ENCODE results near the gene ZNF883.

The ZNF883 gene

DNA sequence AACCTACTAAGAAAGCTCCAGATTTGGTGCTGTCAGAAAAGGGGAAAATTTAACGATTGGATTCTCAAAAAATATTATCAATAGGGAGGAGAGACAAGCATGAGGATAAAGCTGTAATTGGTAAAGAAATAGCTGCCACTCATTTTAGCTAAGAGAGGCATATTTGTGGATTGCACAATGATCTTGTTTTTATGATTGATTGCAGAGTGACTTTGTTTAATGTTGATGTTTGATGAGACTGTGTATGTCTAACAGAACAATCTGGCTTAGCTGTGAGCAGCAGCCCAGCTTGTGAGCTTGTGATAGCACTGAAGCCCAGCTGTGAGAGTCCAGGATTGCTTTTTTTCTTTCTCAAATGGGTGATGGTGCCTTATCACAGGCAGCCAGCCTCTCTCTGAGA, 56.4 kb downstream of the ZNF883 start:
- no peak overlapping the region for H3K4me3 Mint-ChIP-seq
- peaks cover 9% of the 10 kb centered on the region for H3K27me3 Mint-ChIP-seq
- H3K4me1 Mint-ChIP-seq: no peaks in the 10 kb centered on the region
- H3K27ac Mint-ChIP-seq: no peak overlapping the region
- peaks cover 10% of the 10 kb centered on the region for H3K9me3 Mint-ChIP-seq
- no peaks in the 10 kb centered on the region for H3K36me3 Mint-ChIP-seq

GRCh38 chr9:112945620-112946208, 66.3 kb downstream of the ZNF883 start:
- Mint-ChIP-seq H3K27ac (no peak overlapping the region), H3K27me3 (peaks cover 21% of the 10 kb centered on the region), H3K36me3 (no peaks in the 10 kb centered on the region), H3K4me1 (no peaks in the 10 kb centered on the region), H3K4me3 (no peak overlapping the region), H3K9me3 (no peaks in the 10 kb centered on the region)

DNA sequence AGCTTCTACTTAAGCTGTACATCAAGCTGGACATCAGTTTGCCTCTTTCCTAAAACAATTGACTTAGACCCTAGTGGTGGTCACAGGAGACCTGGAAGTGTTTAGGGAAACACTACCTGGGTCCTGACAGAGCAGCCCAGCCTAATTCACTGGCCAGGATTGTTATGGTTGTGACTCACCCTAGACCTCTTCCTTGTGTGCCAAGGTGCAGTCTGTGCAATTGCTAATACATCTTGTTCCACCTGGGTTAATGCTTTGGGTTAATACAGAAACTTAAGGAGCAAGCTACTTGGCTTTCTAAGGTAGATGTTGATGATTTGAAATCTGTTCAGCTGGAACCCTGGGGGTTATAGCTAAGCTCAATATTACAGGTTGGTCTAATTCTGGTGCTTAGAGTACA, 72.6 kb downstream of the ZNF883 start:
- no peak overlapping the region for H3K27ac Mint-ChIP-seq
- H3K4me3 Mint-ChIP-seq: no peak overlapping the region
- no peaks in the 10 kb centered on the region for H3K4me1 Mint-ChIP-seq
- peaks cover 25% of the 10 kb centered on the region for H3K27me3 Mint-ChIP-seq
- H3K36me3 Mint-ChIP-seq: no peaks in the 10 kb centered on the region
- no peaks in the 10 kb centered on the region for H3K9me3 Mint-ChIP-seq

GRCh38 chr9:112933696-112934095, 78.3 kb downstream of the ZNF883 start:
- H3K27ac Mint-ChIP-seq: no peak overlapping the region
- H3K4me1 Mint-ChIP-seq: no peaks in the 10 kb centered on the region
- peaks cover 24% of the 10 kb centered on the region for H3K27me3 Mint-ChIP-seq

DNA sequence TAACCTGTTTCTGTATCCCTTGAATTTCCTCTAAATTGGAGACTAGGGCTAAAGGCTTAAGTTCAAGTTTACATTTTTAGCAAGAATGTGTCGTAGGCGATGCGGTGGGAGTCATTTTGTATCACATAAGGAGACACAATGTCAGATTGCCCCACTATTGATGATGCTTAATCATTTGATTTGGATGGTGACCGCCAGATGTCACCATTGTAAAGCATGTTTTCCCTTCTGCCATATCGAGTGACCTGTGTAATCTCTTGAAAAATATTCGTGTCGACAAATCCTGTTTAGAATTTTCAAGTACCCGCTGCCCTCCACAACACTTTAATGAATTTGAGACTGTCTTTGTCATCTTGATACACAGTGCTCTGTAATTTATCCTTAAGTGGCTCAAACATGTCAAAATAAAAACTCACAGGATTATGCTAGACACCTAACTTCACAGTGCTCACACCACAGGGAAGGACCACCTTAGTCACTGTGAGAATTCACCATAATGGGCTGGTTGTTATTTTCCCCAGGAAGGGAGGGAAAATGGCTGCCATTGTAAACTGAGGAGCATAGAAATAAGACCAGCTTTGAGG, 86.8 kb downstream of the ZNF883 start:
- no peak overlapping the region for H3K27ac Mint-ChIP-seq

More at GRCh38 chr9:112933696-112934095, 78.3 kb downstream of the ZNF883 start:
- no peak overlapping the region for H3K4me3 Mint-ChIP-seq
- no peaks in the 10 kb centered on the region for H3K9me3 Mint-ChIP-seq
- no peaks in the 10 kb centered on the region for H3K36me3 Mint-ChIP-seq

GRCh38 chr9:112921549-112921948, 90.4 kb downstream of the ZNF883 start:
- Mint-ChIP-seq H3K9me3 (peaks cover under 1% of the 10 kb centered on the region), H3K27ac (no peak overlapping the region), H3K27me3 (peaks cover 17% of the 10 kb centered on the region), H3K4me3 (no peak overlapping the region), H3K4me1 (no peaks in the 10 kb centered on the region), H3K36me3 (no peaks in the 10 kb centered on the region)

More for the DNA sequence above, 86.8 kb downstream of the ZNF883 start:
- H3K36me3 Mint-ChIP-seq: no peaks in the 10 kb centered on the region
- peaks cover 18% of the 10 kb centered on the region for H3K27me3 Mint-ChIP-seq
- no peaks in the 10 kb centered on the region for H3K4me1 Mint-ChIP-seq
- no peaks in the 10 kb centered on the region for H3K9me3 Mint-ChIP-seq
- no peak overlapping the region for H3K4me3 Mint-ChIP-seq

GRCh38 chr9:112917987-112918362, 94.0 kb downstream of the ZNF883 start:
- no peak overlapping the region for H3K27ac Mint-ChIP-seq
- H3K9me3 Mint-ChIP-seq: peaks cover 4% of the 10 kb centered on the region
- H3K4me1 Mint-ChIP-seq: no peaks in the 10 kb centered on the region
- H3K36me3 Mint-ChIP-seq: no peaks in the 10 kb centered on the region
- peaks cover 8% of the 10 kb centered on the region for H3K27me3 Mint-ChIP-seq
- H3K4me3 Mint-ChIP-seq: no peak overlapping the region

DNA sequence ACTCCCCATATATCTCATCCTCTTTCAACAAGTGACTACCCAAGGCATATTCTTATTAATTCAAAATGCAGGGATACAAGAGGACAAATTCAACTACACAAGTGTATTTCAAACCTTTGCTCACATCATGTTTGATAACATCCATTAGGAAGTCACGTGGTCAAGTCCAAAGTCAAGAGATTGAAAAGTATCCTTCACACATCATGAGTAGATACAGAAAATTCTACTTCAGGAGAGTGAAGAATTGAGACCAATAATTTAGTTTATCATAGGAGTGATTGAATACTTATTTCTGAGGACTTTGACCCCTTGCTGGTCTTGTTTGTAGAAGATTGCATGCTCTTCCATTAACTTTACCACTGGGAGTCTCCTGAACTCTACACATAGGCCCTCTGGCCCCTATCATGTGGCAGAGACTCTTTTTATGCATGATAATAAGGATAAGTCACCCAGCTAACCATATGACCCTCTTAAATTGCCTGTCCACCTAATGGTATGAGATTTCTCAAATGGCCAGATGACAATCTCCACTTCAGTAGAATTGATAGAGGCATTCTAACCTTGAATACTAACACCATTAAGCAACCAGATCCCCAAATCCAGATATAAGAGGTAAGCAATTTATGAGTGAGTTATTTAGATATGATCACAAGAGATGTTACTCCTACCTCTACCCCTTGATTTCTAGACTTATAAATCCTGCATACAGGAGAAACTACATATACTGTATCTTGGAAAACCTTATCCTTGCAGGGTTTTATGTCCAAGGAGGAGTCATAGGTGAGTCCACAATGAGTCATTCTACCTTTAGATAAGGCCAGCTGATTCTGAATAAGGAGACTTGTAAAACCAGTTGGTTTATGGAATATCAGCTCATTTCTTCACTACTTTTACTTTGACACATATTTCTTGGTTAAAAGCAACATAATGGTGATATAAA, 94.7 kb downstream of the ZNF883 start:
- H3K27me3 Mint-ChIP-seq: peaks cover 7% of the 10 kb centered on the region
- no peaks in the 10 kb centered on the region for H3K36me3 Mint-ChIP-seq
- H3K9me3 Mint-ChIP-seq: peaks cover 4% of the 10 kb centered on the region
- no peaks in the 10 kb centered on the region for H3K4me1 Mint-ChIP-seq
- no peak overlapping the region for H3K27ac Mint-ChIP-seq
- no peak overlapping the region for H3K4me3 Mint-ChIP-seq

GRCh38 chr9:112914524-112914923, 97.5 kb downstream of the ZNF883 start:
- Mint-ChIP-seq H3K27me3 (peaks cover 5% of the 10 kb centered on the region), H3K27ac (no peak overlapping the region), H3K4me1 (no peaks in the 10 kb centered on the region), H3K9me3 (peaks cover 4% of the 10 kb centered on the region), H3K36me3 (no peaks in the 10 kb centered on the region), H3K4me3 (no peak overlapping the region)

DNA sequence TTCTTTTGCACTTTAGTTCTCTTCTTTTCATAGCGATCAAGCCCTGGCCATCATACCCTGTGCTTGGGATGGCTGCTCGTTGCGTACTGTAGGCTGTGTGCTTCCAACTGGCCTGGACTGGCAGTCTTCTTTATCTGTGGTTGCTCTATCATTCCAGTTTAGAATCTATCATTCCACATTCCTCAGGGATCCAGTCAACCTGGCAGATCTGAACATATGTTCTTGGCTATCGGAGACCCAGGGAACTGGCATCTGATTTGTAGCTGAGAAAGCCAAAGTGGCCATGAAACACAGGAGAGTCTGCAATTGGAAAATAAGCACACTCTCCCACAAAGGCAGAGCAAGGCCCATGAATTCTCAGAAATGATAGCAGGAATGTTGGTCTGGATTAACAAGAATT, 98.7 kb downstream of the ZNF883 start:
- Mint-ChIP-seq H3K36me3 (no peaks in the 10 kb centered on the region), H3K27me3 (peaks cover 6% of the 10 kb centered on the region), H3K27ac (no peak overlapping the region), H3K4me1 (no peaks in the 10 kb centered on the region), H3K4me3 (no peak overlapping the region), H3K9me3 (peaks cover 4% of the 10 kb centered on the region)

- peaks cover 4% of the 10 kb centered on the region for H3K9me3 Mint-ChIP-seq
- H3K27ac Mint-ChIP-seq: no peak overlapping the region
Measured at GRCh38 chr9:112912636-112913035, 99.4 kb downstream of the ZNF883 start.

DNA sequence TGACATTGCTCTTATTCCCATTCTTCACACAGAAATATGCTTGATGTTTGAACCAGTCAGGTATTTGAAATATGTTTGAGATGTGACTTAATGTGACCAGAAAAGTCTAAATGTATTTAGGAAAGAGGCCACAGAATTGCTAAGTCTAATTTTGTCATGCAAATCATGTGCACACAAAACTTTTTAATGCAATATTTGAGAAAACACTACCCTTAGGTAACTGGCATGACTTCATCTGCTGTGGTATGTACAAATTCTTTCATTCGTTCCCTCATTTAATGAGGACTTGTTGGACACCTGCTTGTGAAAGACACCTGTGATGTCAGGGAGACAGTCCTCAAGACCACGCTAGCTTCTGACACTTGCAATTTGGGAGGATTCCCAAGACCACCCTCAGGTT, 100.3 kb downstream of the ZNF883 start:
- Mint-ChIP-seq H3K27me3 (peaks cover 2% of the 10 kb centered on the region), H3K4me1 (no peaks in the 10 kb centered on the region), H3K9me3 (peaks cover 4% of the 10 kb centered on the region), H3K36me3 (no peaks in the 10 kb centered on the region), H3K27ac (no peak overlapping the region), H3K4me3 (no peak overlapping the region)

More at GRCh38 chr9:112912636-112913035, 99.4 kb downstream of the ZNF883 start:
- Mint-ChIP-seq H3K4me1 (no peaks in the 10 kb centered on the region), H3K36me3 (no peaks in the 10 kb centered on the region), H3K4me3 (no peak overlapping the region), H3K27me3 (peaks cover 6% of the 10 kb centered on the region)
